A172 (cell line): ENCODE results near the gene C10orf105. TPM values are rescaled to one million over a fixed set of nuclear protein-coding genes. Genes with fewer than 3 reads are reported as not detected.

Source experiments
- DNase-seq: peaks from one replicate; pipeline ENCODE4 v3.0.0-alpha.2; 2015; ENCODE audit warnings: low spot score
- total RNA-seq: library from RNA; depleted of rRNA; stranded (reverse); fragments of >200 nt; shearing (Covaris generic); gene quantifications from 2 replicates; pipeline ENCODE4 v1.2.3, GENCODE V29; 2014

The C10orf105 gene
- total RNA-seq, 1 experiment from 2014 or later, result not detected

GRCh38 chr10:71737001-71737833 is 17.6 kb upstream of the C10orf105 start:
- DNase-seq, result no peak

- DNase-seq, result no peak
Measured at GRCh38 chr10:71736570-71736952, 17.0 kb upstream of the C10orf105 start.

GRCh38 chr10:71735709-71736569 is 16.4 kb upstream of the C10orf105 start:
- DNase-seq, result no peak

GRCh38 chr10:71734797-71735196 is 15.2 kb upstream of the C10orf105 start:
- DNase-seq, result no peak

GRCh38 chr10:71731791-71732190 is 12.2 kb upstream of the C10orf105 start:
- no peak for DNase-seq

GRCh38 chr10:71729161-71729636 is 9.6 kb upstream of the C10orf105 start:
- DNase-seq, result peak; percentile 31

- peak; percentile 36 for DNase-seq
Measured at GRCh38 chr10:71727738-71728737, 8.5 kb upstream of the C10orf105 start.

- DNase-seq, result no peak
Measured at GRCh38 chr10:71727105-71727737, 7.6 kb upstream of the C10orf105 start.

GRCh38 chr10:71726580-71727104 is 7.1 kb upstream of the C10orf105 start:
- DNase-seq, result no peak

- DNase-seq, result no peak
Measured at GRCh38 chr10:71725998-71726579, 6.5 kb upstream of the C10orf105 start.

- DNase-seq, result no peak
Measured at GRCh38 chr10:71725249-71725648, 5.7 kb upstream of the C10orf105 start.

GRCh38 chr10:71724539-71724938 is 5.0 kb upstream of the C10orf105 start:
- no peak for DNase-seq

- DNase-seq, result no peak
Measured at GRCh38 chr10:71723311-71723710, 3.7 kb upstream of the C10orf105 start.

- DNase-seq, result no peak
Measured at GRCh38 chr10:71722849-71723248, 3.3 kb upstream of the C10orf105 start.

- DNase-seq, result no peak
Measured at GRCh38 chr10:71721313-71721712, 1.7 kb upstream of the C10orf105 start.

- DNase-seq, result no peak
Measured at GRCh38 chr10:71720288-71720687, 710 bp upstream of the C10orf105 start.

GRCh38 chr10:71719042-71719441 is 536 bp downstream of the C10orf105 start:
- DNase-seq, result no peak

- no peak for DNase-seq
Measured at GRCh38 chr10:71718165-71718698, 1.3 kb downstream of the C10orf105 start.

- DNase-seq, result no peak
Measured at GRCh38 chr10:71717551-71717951, 2.0 kb downstream of the C10orf105 start.

GRCh38 chr10:71717056-71717455 is 2.5 kb downstream of the C10orf105 start:
- DNase-seq, result no peak
